HS-5 (cell line): ENCODE data around the gene FN3K.

Experiments used
- DNase-seq: peaks from one replicate; pipeline ENCODE4 v3.0.0-alpha.2; 2012; ENCODE audit warnings: low read depth

Gene FN3K

GRCh38 chr17:82703935-82704865 lies 31.2 kb upstream of the FN3K start:
- DNase-seq: no peak

GRCh38 chr17:82704886-82705285 lies 30.5 kb upstream of the FN3K start:
- no peak for DNase-seq

- DNase-seq: no peak
These were observed 29.7 kb upstream of the FN3K start for GRCh38 chr17:82705756-82706155.

GRCh38 chr17:82709024-82709675 lies 26.3 kb upstream of the FN3K start:
- DNase-seq: no peak

DNA sequence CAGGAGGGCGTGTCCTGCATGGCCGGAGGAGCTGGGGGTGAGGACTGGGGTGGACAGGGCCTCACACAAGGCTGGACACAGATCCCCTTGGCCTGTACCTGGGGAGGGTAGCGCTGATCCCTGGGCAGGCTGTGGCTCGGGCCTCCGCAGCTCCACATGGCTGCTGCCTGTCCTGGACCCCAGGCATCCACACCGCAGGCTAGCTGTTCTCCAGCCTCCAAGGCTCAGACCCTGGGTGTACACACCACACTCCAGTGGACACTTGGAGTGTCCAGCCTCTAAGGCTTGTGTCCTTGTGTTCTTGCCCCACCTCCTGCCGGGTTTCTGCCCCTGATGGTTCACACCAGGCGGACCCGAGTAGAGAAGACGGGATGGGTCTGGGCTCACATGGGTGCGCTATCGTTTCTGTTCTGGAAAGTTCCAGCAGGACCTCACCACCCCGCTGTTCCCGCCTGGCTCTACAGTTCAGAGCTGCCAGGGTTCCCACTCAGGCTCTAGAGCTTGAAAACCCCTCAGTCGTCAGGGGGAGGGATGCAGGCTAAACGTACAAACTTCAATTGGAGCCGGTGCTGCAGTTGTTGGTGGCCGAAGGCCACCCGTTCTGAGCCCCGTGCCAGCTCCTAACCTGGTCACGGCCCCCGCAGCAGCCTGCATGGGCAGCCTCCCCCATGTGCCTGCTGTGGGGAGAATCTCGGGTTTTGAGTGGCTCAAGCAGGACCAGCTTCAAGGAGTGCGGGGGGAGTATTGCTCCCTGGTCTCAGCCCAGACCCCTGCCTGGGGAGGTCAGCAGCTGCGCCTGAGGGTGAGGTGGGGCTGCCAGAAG lies 25.5 kb upstream of the FN3K start:
- DNase-seq: no peak

- DNase-seq: no peak
These were observed 24.7 kb upstream of the FN3K start for GRCh38 chr17:82710499-82711232.

- DNase-seq: no peak
These were observed 22.2 kb upstream of the FN3K start for GRCh38 chr17:82713071-82713723.

DNA sequence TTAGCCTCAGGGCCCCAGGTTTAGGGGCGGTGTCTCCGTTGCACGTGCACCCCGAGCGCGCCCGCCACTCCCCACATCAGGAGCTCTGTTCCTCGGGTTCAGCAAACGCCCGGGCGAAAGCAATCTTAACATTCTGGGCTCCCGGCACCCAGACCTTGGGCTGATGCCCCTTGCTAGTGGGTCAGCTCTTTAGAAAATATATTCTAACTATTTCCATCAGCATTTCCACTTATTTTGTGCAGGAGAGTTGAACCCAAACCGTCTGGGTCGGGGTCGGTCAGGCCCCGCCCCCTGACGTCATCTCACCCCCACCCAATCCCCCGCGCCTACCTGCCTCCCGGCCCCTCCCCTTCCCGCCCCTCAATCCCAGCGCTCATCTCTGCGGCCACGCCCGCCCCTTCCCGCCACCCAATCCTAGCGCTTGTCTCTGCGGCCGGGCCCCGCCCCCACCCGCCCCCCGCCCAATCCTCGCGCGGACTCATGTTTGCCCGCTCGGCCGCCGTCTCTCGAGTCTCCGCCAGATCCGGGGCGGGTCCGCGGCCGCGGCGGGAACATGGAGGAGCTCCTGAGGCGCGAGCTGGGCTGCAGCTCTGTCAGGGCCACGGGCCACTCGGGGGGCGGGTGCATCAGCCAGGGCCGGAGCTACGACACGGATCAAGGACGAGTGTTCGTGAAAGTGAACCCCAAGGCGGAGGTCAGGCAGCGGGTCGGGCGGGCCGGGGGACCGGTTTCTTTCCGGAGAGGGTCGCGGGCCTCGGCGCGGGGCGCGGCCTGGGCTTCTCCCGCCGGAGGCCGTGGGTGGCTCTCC lies 19.0 kb upstream of the FN3K start, which contains the start of gene FN3KRP:
Gene FN3KRP, plus strand, starts transcription at position 504 of the 808 bp plus-strand sequence. Its CDS starts 50 bp downstream, at position 554.
- peak; percentile 37 for DNase-seq

DNA sequence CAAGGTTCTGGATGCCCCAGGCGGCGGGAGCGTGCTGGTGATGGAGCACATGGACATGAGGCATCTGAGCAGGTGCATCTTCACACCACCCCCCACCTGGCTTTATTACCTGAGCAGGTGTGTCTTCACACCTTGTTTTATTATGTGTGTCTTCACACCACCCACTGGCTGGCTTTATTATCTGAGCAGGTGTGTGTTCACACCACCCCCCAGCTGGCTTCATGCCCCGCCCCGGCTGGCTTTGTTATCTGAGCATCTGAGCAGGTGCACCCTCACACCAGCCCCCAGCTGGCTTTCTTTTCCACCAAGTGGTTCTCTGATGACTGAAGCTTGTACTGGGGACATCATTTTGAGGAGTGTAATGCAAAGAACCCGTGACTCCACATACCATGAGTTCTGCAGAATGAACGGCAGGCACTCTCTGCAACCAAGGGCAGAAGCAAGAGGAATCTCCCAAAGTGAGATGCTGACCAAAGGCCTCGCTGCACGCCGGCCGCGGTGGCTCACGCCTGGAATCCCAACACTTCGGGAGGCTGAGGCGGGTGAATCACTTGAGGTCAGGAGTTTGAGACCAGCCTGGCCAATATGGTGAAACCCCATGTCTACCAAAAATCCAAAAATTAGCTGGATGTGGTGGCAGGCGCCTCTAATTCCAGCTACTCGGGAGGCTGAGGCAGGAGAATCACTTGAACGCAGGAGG lies 16.3 kb upstream of the FN3K start:
- no peak for DNase-seq

DNA sequence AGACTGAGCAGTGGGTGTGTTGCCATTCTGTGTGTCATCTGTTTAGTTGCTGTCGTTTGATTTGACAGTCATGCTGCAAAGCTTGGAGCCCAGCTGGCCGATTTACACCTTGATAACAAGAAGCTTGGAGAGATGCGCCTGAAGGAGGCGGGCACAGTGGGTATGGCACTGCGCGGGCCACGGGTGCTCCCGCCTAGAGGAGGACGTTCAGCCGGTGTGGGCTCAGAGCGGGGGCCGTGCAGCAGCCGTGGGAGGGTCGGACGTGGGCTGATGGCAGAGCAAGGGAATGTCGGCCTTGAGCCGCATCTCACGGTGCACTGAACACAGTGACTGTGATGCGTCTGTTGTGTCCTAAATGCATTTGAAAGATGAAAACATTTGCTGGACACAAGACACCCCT lies 15.2 kb upstream of the FN3K start:
- DNase-seq: no peak

DNA sequence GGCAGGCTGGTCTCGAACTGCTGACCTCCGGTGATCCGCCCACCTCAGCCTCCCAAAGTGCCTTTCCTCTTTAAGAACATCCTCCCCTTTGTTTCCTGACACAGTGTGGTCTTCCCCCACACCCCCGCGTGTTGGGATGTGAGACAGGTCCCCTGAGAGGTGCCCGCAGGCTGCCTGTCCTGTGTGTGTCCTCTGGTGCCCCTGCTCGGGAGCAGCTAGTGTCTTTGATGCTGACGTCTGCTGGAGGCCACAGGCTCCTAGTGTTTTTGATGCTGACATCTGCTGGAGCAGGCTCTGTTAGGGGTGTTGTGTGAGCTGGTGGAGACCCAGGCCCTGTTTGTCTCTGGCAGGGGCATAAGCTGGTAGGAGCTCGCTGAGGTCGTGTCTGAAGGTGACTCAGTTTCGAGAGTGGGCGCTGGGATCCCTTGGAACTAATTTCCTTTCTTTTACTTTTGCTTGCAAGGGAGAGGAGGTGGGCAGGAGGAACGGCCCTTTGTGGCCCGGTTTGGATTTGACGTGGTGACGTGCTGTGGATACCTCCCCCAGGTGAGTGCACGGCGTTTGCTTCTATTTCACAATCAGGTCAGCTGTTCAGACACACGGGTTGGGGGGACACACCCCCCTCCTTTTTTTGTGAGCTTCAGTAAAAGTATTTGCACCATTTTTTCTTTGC lies 12.9 kb upstream of the FN3K start:
- DNase-seq: no peak

GRCh38 chr17:82723169-82723807 lies 12.1 kb upstream of the FN3K start:
- DNase-seq: no peak

- no peak for DNase-seq
These were observed 9.0 kb upstream of the FN3K start for GRCh38 chr17:82726427-82726826.

- no peak for DNase-seq
These were observed 5.7 kb upstream of the FN3K start for GRCh38 chr17:82729479-82730260.

DNA sequence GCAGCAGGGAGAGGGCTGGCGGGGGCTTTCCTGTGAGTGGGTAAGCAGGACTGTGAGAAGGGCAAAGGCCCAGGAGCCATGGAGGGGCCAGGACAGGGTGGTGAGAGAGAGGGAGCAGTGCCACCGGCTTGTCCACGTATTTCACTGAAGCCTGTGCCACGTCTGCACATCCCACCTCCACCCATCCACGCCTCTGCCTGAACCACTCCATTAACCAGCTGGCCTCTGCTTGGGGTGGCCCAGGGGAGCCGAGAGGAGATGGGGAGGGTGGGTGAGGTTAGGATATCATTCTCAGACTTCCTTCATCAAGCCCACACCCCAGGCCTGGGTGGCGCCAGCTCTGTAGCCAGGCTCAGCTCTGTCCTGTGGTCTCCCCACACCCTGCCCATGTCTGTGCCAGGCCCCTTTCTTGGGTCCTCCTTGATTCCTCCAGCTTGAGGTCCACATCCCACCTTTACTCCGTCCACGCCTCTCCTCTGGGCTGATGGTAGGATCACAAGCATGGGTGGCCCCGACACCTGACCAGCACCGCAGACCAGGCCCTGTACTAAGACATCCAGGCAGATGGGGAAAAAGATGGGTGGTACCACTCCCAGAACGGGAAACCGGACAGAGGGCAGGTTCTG lies 3.2 kb upstream of the FN3K start:
- DNase-seq: no peak

DNA sequence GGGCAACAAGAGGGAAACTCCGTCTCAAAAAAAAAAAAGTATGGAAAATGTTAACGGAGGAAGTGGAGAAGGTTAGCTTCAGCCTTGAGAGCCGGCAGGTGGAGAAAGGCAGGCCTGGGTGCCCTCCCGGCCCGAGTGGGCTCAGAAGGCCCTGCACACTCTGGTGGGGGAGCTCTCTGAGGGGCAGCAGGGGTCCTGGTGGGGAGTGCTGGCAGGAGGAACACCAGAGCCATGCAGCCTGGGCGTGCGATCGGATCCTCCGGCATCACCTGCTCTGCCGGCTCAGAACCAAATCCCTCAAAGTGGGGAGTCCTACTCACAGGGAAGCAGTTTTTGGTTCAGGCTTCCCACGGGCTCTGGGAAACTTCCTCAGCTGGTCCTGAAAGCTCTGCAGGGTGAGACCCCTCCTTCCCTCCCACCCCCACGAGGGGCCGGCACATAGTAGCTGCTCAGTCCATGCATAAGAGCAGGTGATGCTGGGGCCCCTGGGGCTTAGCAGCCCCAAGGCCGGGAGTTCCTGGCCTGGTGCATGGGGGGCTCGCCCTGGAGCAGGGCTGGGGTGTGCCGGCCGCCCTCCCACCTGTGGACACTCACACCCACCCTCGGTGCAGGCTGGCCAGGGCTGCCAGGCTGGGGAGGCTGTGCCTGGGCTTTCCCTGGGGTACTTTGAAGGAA lies 1.2 kb downstream of the FN3K start:
- DNase-seq: no peak
